ENCODE results near the gene FAM174B. TPM values are rescaled to one million over a fixed set of nuclear protein-coding genes. Genes with fewer than 3 reads are reported as not detected.

Gene FAM174B
- total and polyA plus RNA-seq, 3 donors from 2014 or later = 15.7 to 18.7 (median 18.6) TPM

GRCh38 chr15:92671406-92671805 is 15.8 kb upstream of the FAM174B start:
- peaks cover 13% of the 10 kb centered on the region for H3K4me1 ChIP-seq

GRCh38 chr15:92670621-92671020 is 15.0 kb upstream of the FAM174B start:
- intact Hi-C loops (cut with DNase I; ENCODE audit: low total_unique reads) = no loop called here
- DNase-seq = no peak
- no peaks in the 10 kb centered on the region for H3K27me3 ChIP-seq
- no peaks in the 10 kb centered on the region for H3K9me3 ChIP-seq
- 84 to 92% methylated on average over 2 of the region's 2 CpGs for WGBS, 2 donors
- H3K4me3 ChIP-seq = no peak overlapping the region
- peaks cover 21% of the 10 kb centered on the region for H3K4me1 ChIP-seq
- no peak for TF ChIP-seq CTCF (IDR thresholded peaks at IDR 0.05)
- TF ChIP-seq POLR2A (IDR thresholded peaks at IDR 0.05) = no peak
- H3K27ac ChIP-seq = no peak overlapping the region
- H3K36me3 ChIP-seq (ENCODE audit: low read depth, missing control alignments) = no peaks in the 10 kb centered on the region

More at GRCh38 chr15:92671406-92671805, 15.8 kb upstream of the FAM174B start:
- Histone ChIP-seq H3K36me3 (ENCODE audit: low read depth, missing control alignments) (no peaks in the 10 kb centered on the region), H3K4me3 (no peak overlapping the region), H3K9me3 (no peaks in the 10 kb centered on the region), H3K27me3 (no peaks in the 10 kb centered on the region), H3K27ac (no peak overlapping the region)
- no peak for TF ChIP-seq POLR2A (IDR thresholded peaks at IDR 0.05)
- no peak for TF ChIP-seq CTCF (IDR thresholded peaks at IDR 0.05)
- no peak for DNase-seq
- intact Hi-C loops (cut with DNase I; ENCODE audit: low total_unique reads) = no loop called here
- 94% methylated on average over 3 of the region's 3 CpGs for WGBS, 2 donors

GRCh38 chr15:92669432-92669831 is 13.9 kb upstream of the FAM174B start:
- TF ChIP-seq CTCF (IDR thresholded peaks at IDR 0.05) (no peak), POLR2A (IDR thresholded peaks at IDR 0.05) (no peak)
- H3K27me3 ChIP-seq = no peaks in the 10 kb centered on the region
- H3K4me3 ChIP-seq = no peak overlapping the region
- no peak for DNase-seq
- H3K36me3 ChIP-seq (ENCODE audit: low read depth, missing control alignments) = no peaks in the 10 kb centered on the region
- H3K9me3 ChIP-seq = no peaks in the 10 kb centered on the region
- intact Hi-C loops (cut with DNase I; ENCODE audit: low total_unique reads) = no loop called here
- 53 to 62% methylated on average over 2 of the region's 2 CpGs for WGBS, 2 donors
- peaks cover 30% of the 10 kb centered on the region for H3K4me1 ChIP-seq
- no peak overlapping the region for H3K27ac ChIP-seq

- H3K4me1 ChIP-seq = peaks cover 31% of the 10 kb centered on the region
- no peak overlapping the region for H3K27ac ChIP-seq
- intact Hi-C loops (cut with DNase I; ENCODE audit: low total_unique reads) = no loop called here
- no peaks in the 10 kb centered on the region for H3K9me3 ChIP-seq
- H3K4me3 ChIP-seq = no peak overlapping the region
- TF ChIP-seq CTCF (IDR thresholded peaks at IDR 0.05) = no peak
- TF ChIP-seq POLR2A (IDR thresholded peaks at IDR 0.05) = no peak
- 91 to 94% methylated on average over 3 of the region's 3 CpGs for WGBS, 2 donors
- DNase-seq = no peak
- no peaks in the 10 kb centered on the region for H3K36me3 ChIP-seq (ENCODE audit: low read depth, missing control alignments)
- no peaks in the 10 kb centered on the region for H3K27me3 ChIP-seq
Observed at GRCh38 chr15:92668620-92669019, 13.0 kb upstream of the FAM174B start.

- TF ChIP-seq CTCF (IDR thresholded peaks at IDR 0.05) (no peak), POLR2A (IDR thresholded peaks at IDR 0.05) (no peak)
- H3K36me3 ChIP-seq (ENCODE audit: low read depth, missing control alignments) = no peaks in the 10 kb centered on the region
- DNase-seq = no peak
- 52 to 66% methylated on average over 5 of the region's 6 CpGs for WGBS, 2 donors
- H3K27ac ChIP-seq = peak overlapping the region; percentile 40 to 69
- intact Hi-C loops (cut with DNase I; ENCODE audit: low total_unique reads) = no loop called here
- H3K4me1 ChIP-seq = peaks cover 31% of the 10 kb centered on the region
- H3K9me3 ChIP-seq = no peaks in the 10 kb centered on the region
- no peaks in the 10 kb centered on the region for H3K27me3 ChIP-seq
- H3K4me3 ChIP-seq = no peak overlapping the region
Observed at GRCh38 chr15:92667970-92668485, 12.5 kb upstream of the FAM174B start.

Data from testis (tissue), 3 donors.